Lower leg skin (tissue), 3 donors: ENCODE measurements around the gene ALOX15.

Experiments used
- CTCF ChIP-seq, 3 donors: fragments of 450-650 bp; IDR thresholded peaks; one replicate each; pipeline ENCODE4 v1.5.1; 2016; ENCODE audit warnings: antibody characterized with exemption in 3 of 3, mild to moderate bottlenecking in 3 of 3, moderate library complexity in 2 of 3
- POLR2A ChIP-seq, 2 donors: fragments of 450-650 bp; IDR thresholded peaks; one replicate each; pipeline ENCODE4 v1.6.1; 2016 to 2017; ENCODE audit warnings: antibody characterized with exemption in 2 of 2, mild to moderate bottlenecking in 1 of 2, moderate library complexity in 1 of 2

GRCh38 chr17:4674685-4674998 is 33.2 kb upstream of the ALOX15 start:
- TF ChIP-seq CTCF (IDR thresholded peaks at IDR 0.05) (no peak), POLR2A (IDR thresholded peaks at IDR 0.05) (no peak)
